ENCODE data around the gene HYAL2. TPM values are rescaled to one million over a fixed set of nuclear protein-coding genes. Genes with fewer than 3 reads are reported as not detected.

Gene HYAL2
- total and polyA plus RNA-seq, 9 of the 15 experiments (the other 6 are each of a cell fraction or from before 2014, with no cell fraction given), result 0.36 to 22.7 (median 11.4) TPM; not detected in 1

- TF ChIP-seq NKRF (IDR thresholded peaks at IDR 0.05; ENCODE audit: borderline replicate concordance), result peak; percentile 68; the same call in 1 of the 2 replicates
- peak in 1 of 3 experiments; percentile 89; a peak in 2 of 6 replicates for TF ChIP-seq ZBTB11 (CRISPR knock-in tag; IDR thresholded peaks at IDR 0.05)
- no peak for TF ChIP-seq ZC3H8 (IDR thresholded peaks at IDR 0.05)
- no peak; the same call in 1 of the 2 replicates for TF ChIP-seq SREBF1 (IDR thresholded peaks at IDR 0.05; ENCODE audit: borderline replicate concordance, low read depth, low read length)
- TF ChIP-seq NR2C2 (CRISPR knock-in tag; IDR thresholded peaks at IDR 0.05), result peak; percentile 88
- TF ChIP-seq NR2C2 (tag; IDR thresholded peaks at IDR 0.05), result peak; percentile 91
- TF ChIP-seq TBL1XR1 (IDR thresholded peaks at IDR 0.05; ENCODE audit: low read length in 2 of 2), result no peak
- TF ChIP-seq ARHGAP35 (IDR thresholded peaks at IDR 0.05; ENCODE audit: partially characterized antibody), result no peak
- no peak for TF ChIP-seq MECOM (CRISPR knock-in tag; IDR thresholded peaks at IDR 0.05)
- peak; percentile 88 for TF ChIP-seq TFAP4 (CRISPR knock-in tag; IDR thresholded peaks at IDR 0.05; ENCODE audit: borderline replicate concordance)
- TF ChIP-seq FUS (optimal IDR thresholded peaks at IDR 0.05; ENCODE audit: low read depth, low read length), result no peak
- no peak for TF ChIP-seq PTRF (tag; IDR thresholded peaks at IDR 0.05)
- no peak for TF ChIP-seq ARID1B (IDR thresholded peaks at IDR 0.05)
- TF ChIP-seq, protein P1, sequence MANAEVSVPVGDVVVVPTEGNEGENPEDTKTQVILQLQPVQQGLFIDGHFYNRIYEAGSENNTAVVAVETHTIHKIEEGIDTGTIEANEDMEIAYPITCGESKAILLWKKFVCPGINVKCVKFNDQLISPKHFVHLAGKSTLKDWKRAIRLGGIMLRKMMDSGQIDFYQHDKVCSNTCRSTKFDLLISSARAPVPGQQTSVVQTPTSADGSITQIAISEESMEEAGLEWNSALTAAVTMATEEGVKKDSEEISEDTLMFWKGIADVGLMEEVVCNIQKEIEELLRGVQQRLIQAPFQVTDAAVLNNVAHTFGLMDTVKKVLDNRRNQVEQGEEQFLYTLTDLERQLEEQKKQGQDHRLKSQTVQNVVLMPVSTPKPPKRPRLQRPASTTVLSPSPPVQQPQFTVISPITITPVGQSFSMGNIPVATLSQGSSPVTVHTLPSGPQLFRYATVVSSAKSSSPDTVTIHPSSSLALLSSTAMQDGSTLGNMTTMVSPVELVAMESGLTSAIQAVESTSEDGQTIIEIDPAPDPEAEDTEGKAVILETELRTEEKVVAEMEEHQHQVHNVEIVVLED (CRISPR knock-in tag; IDR thresholded peaks at IDR 0.05), result peak; percentile 93
- TF ChIP-seq MCM3 (IDR thresholded peaks at IDR 0.05), result no peak
- TF ChIP-seq XRCC3 (IDR thresholded peaks at IDR 0.05), result no peak
- TF ChIP-seq SP2 (IDR thresholded peaks at IDR 0.05; ENCODE audit: extremely low read depth, low read depth, low read length, poor library complexity, severe bottlenecking), result no peak
- TF ChIP-seq, protein P2, sequence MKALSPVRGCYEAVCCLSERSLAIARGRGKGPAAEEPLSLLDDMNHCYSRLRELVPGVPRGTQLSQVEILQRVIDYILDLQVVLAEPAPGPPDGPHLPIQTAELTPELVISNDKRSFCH (CRISPR knock-in tag; IDR thresholded peaks at IDR 0.05), result no peak
- TF ChIP-seq, protein P2 (tag; IDR thresholded peaks at IDR 0.05), result peak; percentile 91
Observed at GRCh38 chr3:50292159-50293078, 30.1 kb downstream of the HYAL2 start, which contains the start of gene IFRD2 (continued).
